ENCODE measurements around the gene ITGB3. TPM values are rescaled to one million over a fixed set of nuclear protein-coding genes. Genes with fewer than 3 reads are reported as not detected.

ITGB3 gene
- total RNA-seq, 1 experiment from 2014 or later, result not detected

- no peaks in the 10 kb centered on the region for H3K4me1 ChIP-seq (ENCODE audit: control insufficient read depth in 1 of 2, insufficient read depth in 2 of 2, low read length in 2 of 2)
- no peaks in the 10 kb centered on the region for H3K27me3 ChIP-seq (ENCODE audit: insufficient read depth, low read length)
- intact Hi-C loops (cut with micrococcal nuclease), result no loop called here
- no peaks in the 10 kb centered on the region for H4K20me1 ChIP-seq (ENCODE audit: insufficient read depth)
- BruUV-seq (replicated peaks), result no TSS peak
- no peak overlapping the region for H3K4me2 ChIP-seq (ENCODE audit: low read length)
- CTCF ChIA-PET, result no interaction called here
- no peaks in the 10 kb centered on the region for H3K79me2 ChIP-seq (ENCODE audit: insufficient read depth, low read length)
- H3K9ac ChIP-seq (ENCODE audit: low read length), result no peak overlapping the region
- H3K4me3 ChIP-seq (replicated peaks in 1 of 2; ENCODE audit: low read depth in 1 of 2, low read length in 2 of 2), result no peak overlapping the region
- H3K36me3 ChIP-seq (ENCODE audit: control insufficient read depth in 1 of 2, insufficient read depth in 2 of 2, low read length in 2 of 2), result no peaks in the 10 kb centered on the region
- POLR2A ChIA-PET, result no interaction called here
- ATAC-seq (no peak), DNase-seq (ENCODE audit: low read depth, low spot score) (no peak)
- TF ChIP-seq CTCF (IDR thresholded peaks at IDR 0.05 in 2 of 3, conservative IDR thresholded peaks at IDR 0.05 in 1 of 3; ENCODE audit: borderline replicate concordance in 1 of 3, insufficient read depth in 1 of 3, low read depth in 2 of 3, low read length in 2 of 3), result no peak
- no peak for TF ChIP-seq REST (IDR thresholded peaks at IDR 0.05; ENCODE audit: low read depth)
- TF ChIP-seq TCF7L2 (IDR thresholded peaks at IDR 0.05; ENCODE audit: borderline replicate concordance, extremely low read depth, insufficient read depth, insufficient read length), result no peak
- no peak for TF ChIP-seq SRF (IDR thresholded peaks at IDR 0.05; ENCODE audit: low read depth)
- no peak for TF ChIP-seq ELF1 (IDR thresholded peaks at IDR 0.05; ENCODE audit: borderline replicate concordance, low read depth)
- TF ChIP-seq RAD21 (IDR thresholded peaks at IDR 0.05; ENCODE audit: low read depth), result no peak
- no peak for TF ChIP-seq EZH2 (IDR thresholded peaks at IDR 0.05)
- no peak overlapping the region for H3K27ac ChIP-seq (ENCODE audit: low read depth, low read length)
- RAD21 ChIA-PET (ENCODE audit: low non-redundant PET in 1 of 2, low total read pairs in 2 of 2, uncharacterized antibody in 2 of 2, unreplicated experiment in 2 of 2), result no interaction called here
- H3K9me3 ChIP-seq (ENCODE audit: control insufficient read depth in 1 of 2, insufficient read depth in 1 of 2, low read depth in 1 of 2, low read length in 2 of 2), result no peaks in the 10 kb centered on the region
- no peaks in the 10 kb centered on the region for H3K9me2 ChIP-seq (ENCODE audit: insufficient read depth)
- H2AFZ ChIP-seq (ENCODE audit: low read depth, low read length, poor library complexity, severe bottlenecking), result no peak overlapping the region
Observed at GRCh38 chr17:47338026-47338425, 84.4 kb downstream of the ITGB3 start.

Measured in HCT116 (cell line).